ENCODE data around the gene SH3D19.

Gene SH3D19

DNA sequence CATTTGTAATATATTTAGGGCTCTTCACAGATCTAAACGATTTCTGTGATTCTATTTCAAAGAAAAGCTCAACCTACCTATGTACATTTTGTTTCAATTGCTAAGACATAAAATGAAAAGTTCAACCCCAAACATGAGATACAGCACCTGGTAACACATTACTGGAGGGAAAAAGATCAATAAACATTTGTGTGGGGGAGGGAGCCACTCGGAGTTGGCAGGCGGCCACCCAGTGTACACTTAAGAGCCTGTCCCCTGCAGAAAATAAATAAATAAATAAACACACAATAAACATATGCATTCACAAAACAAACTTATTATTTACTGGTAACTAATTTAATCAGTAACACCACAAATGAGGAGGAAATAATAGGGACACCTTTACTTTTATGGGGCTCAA, 29.2 kb downstream of the SH3D19 start:
- no peaks in the 10 kb centered on the region for H3K27me3 Mint-ChIP-seq (ENCODE audit: low read depth)
- H3K9me3 Mint-ChIP-seq, result peaks cover under 1% of the 10 kb centered on the region
- TF ChIP-seq, protein P1, sequence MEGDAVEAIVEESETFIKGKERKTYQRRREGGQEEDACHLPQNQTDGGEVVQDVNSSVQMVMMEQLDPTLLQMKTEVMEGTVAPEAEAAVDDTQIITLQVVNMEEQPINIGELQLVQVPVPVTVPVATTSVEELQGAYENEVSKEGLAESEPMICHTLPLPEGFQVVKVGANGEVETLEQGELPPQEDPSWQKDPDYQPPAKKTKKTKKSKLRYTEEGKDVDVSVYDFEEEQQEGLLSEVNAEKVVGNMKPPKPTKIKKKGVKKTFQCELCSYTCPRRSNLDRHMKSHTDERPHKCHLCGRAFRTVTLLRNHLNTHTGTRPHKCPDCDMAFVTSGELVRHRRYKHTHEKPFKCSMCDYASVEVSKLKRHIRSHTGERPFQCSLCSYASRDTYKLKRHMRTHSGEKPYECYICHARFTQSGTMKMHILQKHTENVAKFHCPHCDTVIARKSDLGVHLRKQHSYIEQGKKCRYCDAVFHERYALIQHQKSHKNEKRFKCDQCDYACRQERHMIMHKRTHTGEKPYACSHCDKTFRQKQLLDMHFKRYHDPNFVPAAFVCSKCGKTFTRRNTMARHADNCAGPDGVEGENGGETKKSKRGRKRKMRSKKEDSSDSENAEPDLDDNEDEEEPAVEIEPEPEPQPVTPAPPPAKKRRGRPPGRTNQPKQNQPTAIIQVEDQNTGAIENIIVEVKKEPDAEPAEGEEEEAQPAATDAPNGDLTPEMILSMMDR (IDR thresholded peaks at IDR 0.05; ENCODE audit: unreplicated experiment in 3 of 3), result no peak
- H3K4me1 Mint-ChIP-seq, result no peaks in the 10 kb centered on the region
- no peak overlapping the region for H3K4me3 Mint-ChIP-seq
- H3K36me3 Mint-ChIP-seq (ENCODE audit: low read depth), result peaks cover 26% of the 10 kb centered on the region
- no peak overlapping the region for H3K27ac Mint-ChIP-seq

DNA sequence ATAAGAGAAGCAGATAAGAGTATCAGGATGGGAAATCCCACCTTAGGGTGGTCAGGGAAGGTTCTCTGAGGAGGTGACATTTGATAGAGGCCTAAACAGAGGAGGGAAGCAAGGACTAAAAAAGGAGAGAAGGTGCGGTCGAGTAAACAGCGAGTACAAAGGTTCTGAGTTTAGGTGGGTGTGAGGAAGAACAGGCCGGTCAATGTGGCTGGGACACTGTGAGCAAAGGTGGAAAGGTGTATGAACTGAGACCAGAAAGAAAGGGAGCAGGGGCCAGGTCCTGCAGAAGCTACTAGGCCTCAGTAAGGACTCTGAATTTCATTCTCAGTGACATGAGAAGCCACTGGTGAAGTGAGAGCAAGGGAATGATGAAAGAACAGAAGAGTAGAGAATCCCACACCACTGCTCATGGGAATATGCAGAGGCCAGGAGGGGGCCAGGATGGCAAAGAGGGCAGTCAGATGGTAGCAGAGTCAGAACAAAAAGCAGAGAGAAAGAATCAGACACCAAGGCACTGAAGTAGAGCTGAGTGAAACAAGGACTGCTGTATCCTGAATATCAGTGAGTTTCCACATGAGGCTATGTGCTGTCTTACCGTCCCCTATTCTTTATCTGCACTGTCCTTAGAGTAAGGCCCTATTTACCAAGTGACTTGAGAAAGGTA, 30.4 kb downstream of the SH3D19 start:
- no peaks in the 10 kb centered on the region for H3K4me1 Mint-ChIP-seq
- TF ChIP-seq, protein P1 (IDR thresholded peaks at IDR 0.05; ENCODE audit: unreplicated experiment in 3 of 3), result no peak
- H3K27ac Mint-ChIP-seq, result no peak overlapping the region
- H3K36me3 Mint-ChIP-seq (ENCODE audit: low read depth), result peaks cover 29% of the 10 kb centered on the region
- H3K9me3 Mint-ChIP-seq, result peaks cover 4% of the 10 kb centered on the region
- no peaks in the 10 kb centered on the region for H3K27me3 Mint-ChIP-seq (ENCODE audit: low read depth)
- no peak overlapping the region for H3K4me3 Mint-ChIP-seq

- TF ChIP-seq, protein P1 (IDR thresholded peaks at IDR 0.05; ENCODE audit: unreplicated experiment in 3 of 3), result no peak
Observed at GRCh38 chr4:151292038-151292437, 33.4 kb downstream of the SH3D19 start.

GRCh38 chr4:151291485-151291884, 33.9 kb downstream of the SH3D19 start:
- no peaks in the 10 kb centered on the region for H3K4me1 Mint-ChIP-seq
- H3K4me3 Mint-ChIP-seq, result no peak overlapping the region
- no peaks in the 10 kb centered on the region for H3K27me3 Mint-ChIP-seq (ENCODE audit: low read depth)
- H3K9me3 Mint-ChIP-seq, result peaks cover 4% of the 10 kb centered on the region
- peaks cover 23% of the 10 kb centered on the region for H3K36me3 Mint-ChIP-seq (ENCODE audit: low read depth)
- TF ChIP-seq, protein P1 (IDR thresholded peaks at IDR 0.05; ENCODE audit: unreplicated experiment in 3 of 3), result no peak
- no peak overlapping the region for H3K27ac Mint-ChIP-seq

More at GRCh38 chr4:151292038-151292437, 33.4 kb downstream of the SH3D19 start:
- Mint-ChIP-seq H3K4me1 (no peaks in the 10 kb centered on the region), H3K36me3 (ENCODE audit: low read depth) (peaks cover 23% of the 10 kb centered on the region), H3K27me3 (ENCODE audit: low read depth) (no peaks in the 10 kb centered on the region), H3K9me3 (peaks cover 4% of the 10 kb centered on the region), H3K4me3 (no peak overlapping the region), H3K27ac (no peak overlapping the region)

DNA sequence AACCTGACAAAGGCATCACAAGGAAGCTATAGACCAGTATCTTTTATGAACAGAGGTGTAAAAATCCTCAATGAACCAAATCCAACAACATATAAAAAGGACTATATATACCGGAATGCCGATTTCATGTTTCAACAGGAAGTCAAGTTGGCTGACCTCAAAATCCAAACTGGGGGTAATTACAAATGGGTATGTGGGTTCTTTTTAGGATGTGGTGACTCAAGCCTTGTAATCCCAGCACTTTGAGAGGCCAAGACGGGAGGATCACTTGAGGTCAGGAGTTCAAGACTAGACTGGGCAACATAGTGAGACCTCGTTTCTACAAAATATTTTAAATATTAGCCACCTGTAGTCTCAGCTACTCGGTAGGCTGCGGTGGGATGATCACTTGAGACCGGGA, 38.0 kb downstream of the SH3D19 start:
- H3K4me1 Mint-ChIP-seq, result no peaks in the 10 kb centered on the region
- TF ChIP-seq, protein P1 (IDR thresholded peaks at IDR 0.05; ENCODE audit: unreplicated experiment in 3 of 3), result no peak
- peaks cover 27% of the 10 kb centered on the region for H3K36me3 Mint-ChIP-seq (ENCODE audit: low read depth)
- H3K27ac Mint-ChIP-seq, result no peak overlapping the region
- no peaks in the 10 kb centered on the region for H3K27me3 Mint-ChIP-seq (ENCODE audit: low read depth)
- no peak overlapping the region for H3K4me3 Mint-ChIP-seq
- peaks cover 19% of the 10 kb centered on the region for H3K9me3 Mint-ChIP-seq

All from nephron (organoid).